ENCODE results near the gene BOK. TPM values are rescaled to one million over a fixed set of nuclear protein-coding genes. Genes with fewer than 3 reads are reported as not detected.

BOK gene
- polyA plus RNA-seq, 3 donors, result 0.05 TPM; not detected in 2

- Histone ChIP-seq H3K36me3 (replicated peaks in 1 of 2; ENCODE audit: control insufficient read depth in 1 of 2, insufficient read depth in 2 of 2, low read length in 2 of 2) (no peaks in the 10 kb centered on the region), H3K4me1 (ENCODE audit: control insufficient read depth in 1 of 2, insufficient read depth in 2 of 2, low read length in 2 of 2) (no peaks in the 10 kb centered on the region), H3K4me2 (replicated peaks; ENCODE audit: extremely low read depth, low read length, poor library complexity, severe bottlenecking) (no peak overlapping the region), H4K20me1 (ENCODE audit: insufficient read depth, low read length) (no peaks in the 10 kb centered on the region), H3K27me3 (ENCODE audit: control insufficient read depth in 2 of 2, insufficient read depth in 2 of 2, low read length in 2 of 2) (no peaks in the 10 kb centered on the region), H2AFZ (ENCODE audit: insufficient read depth, low read depth, low read length, poor library complexity, severe bottlenecking) (no peak overlapping the region), H3K79me2 (ENCODE audit: insufficient read depth, low read length) (no peaks in the 10 kb centered on the region), H3K9ac (ENCODE audit: insufficient read depth, low read length, poor library complexity, severe bottlenecking) (no peak overlapping the region), H3K27ac (ENCODE audit: low read depth in 1 of 2, low read length in 2 of 2) (no peak overlapping the region), H3K4me3 (replicated peaks in 1 of 3; ENCODE audit: low read depth in 2 of 3, low read length in 3 of 3) (no peak overlapping the region), H3K9me3 (replicated peaks in 1 of 2; ENCODE audit: control insufficient read depth in 1 of 2, insufficient read depth in 1 of 2, low read length in 2 of 2) (peaks cover 7 to 11% of the 10 kb centered on the region in 2 donors)
- 85% methylated on average over 3 of the region's 8 CpGs for WGBS (ENCODE audit: insufficient coverage)
- DNase-seq, result no peak
- Mint-ChIP-seq H3K4me1 (no peaks in the 10 kb centered on the region), H3K4me3 (no peak overlapping the region), H3K9me3 (peaks cover 5 to 19% (median 16%) of the 10 kb centered on the region in 7 donors), H3K27ac (no peak overlapping the region), H3K36me3 (no peaks in the 10 kb centered on the region), H3K27me3 (ENCODE audit: low read depth in 3 of 3) (peaks cover 7 to 12% (median 11%) of the 10 kb centered on the region in 3 donors)
- no peak for TF ChIP-seq CTCF (IDR thresholded peaks at IDR 0.05)
- intact Hi-C loops (cut with micrococcal nuclease), result no loop called here
These were observed 28.0 kb upstream of the BOK start for GRCh38 chr2:241530571-241530970.

- 85% methylated on average over 6 of the region's 13 CpGs for WGBS (ENCODE audit: insufficient coverage)
- Histone ChIP-seq H3K4me3 (replicated peaks in 1 of 3; ENCODE audit: low read depth in 2 of 3, low read length in 3 of 3) (no peak overlapping the region), H3K27me3 (ENCODE audit: control insufficient read depth in 2 of 2, insufficient read depth in 2 of 2, low read length in 2 of 2) (no peaks in the 10 kb centered on the region), H3K9me3 (replicated peaks in 1 of 2; ENCODE audit: control insufficient read depth in 1 of 2, insufficient read depth in 1 of 2, low read length in 2 of 2) (peaks cover 5 to 7% of the 10 kb centered on the region in 2 donors), H3K4me1 (ENCODE audit: control insufficient read depth in 1 of 2, insufficient read depth in 2 of 2, low read length in 2 of 2) (no peaks in the 10 kb centered on the region), H3K9ac (ENCODE audit: insufficient read depth, low read length, poor library complexity, severe bottlenecking) (no peak overlapping the region), H3K27ac (ENCODE audit: low read depth in 1 of 2, low read length in 2 of 2) (no peak overlapping the region), H3K79me2 (ENCODE audit: insufficient read depth, low read length) (no peaks in the 10 kb centered on the region), H2AFZ (ENCODE audit: insufficient read depth, low read depth, low read length, poor library complexity, severe bottlenecking) (no peak overlapping the region), H3K4me2 (replicated peaks; ENCODE audit: extremely low read depth, low read length, poor library complexity, severe bottlenecking) (no peak overlapping the region), H4K20me1 (ENCODE audit: insufficient read depth, low read length) (no peaks in the 10 kb centered on the region), H3K36me3 (replicated peaks in 1 of 2; ENCODE audit: control insufficient read depth in 1 of 2, insufficient read depth in 2 of 2, low read length in 2 of 2) (no peaks in the 10 kb centered on the region)
- H3K4me1 Mint-ChIP-seq, result no peaks in the 10 kb centered on the region
- DNase-seq, result no peak
- no peak overlapping the region for H3K4me3 Mint-ChIP-seq
- H3K9me3 Mint-ChIP-seq, result peaks cover 2 to 12% (median 10%) of the 10 kb centered on the region in 7 donors
- H3K27ac Mint-ChIP-seq, result peak overlapping the region in 1 of 7 donors; percentile 28
- intact Hi-C loops (cut with micrococcal nuclease), result no loop called here
- peaks cover 8 to 15% (median 11%) of the 10 kb centered on the region in 3 donors for H3K27me3 Mint-ChIP-seq (ENCODE audit: low read depth in 3 of 3)
- TF ChIP-seq CTCF (IDR thresholded peaks at IDR 0.05), result no peak
- H3K36me3 Mint-ChIP-seq, result no peaks in the 10 kb centered on the region
These were observed 27.3 kb upstream of the BOK start for GRCh38 chr2:241531161-241531722.
